Stimulated activated naive CD8-positive, alpha-beta T cell treated with anti-CD3 and anti-CD28 coated beads, Interleukin-15, Interleukin-2, amounts not matched to agents 100 ng/mL and 50 ng/mL, for 24 hours (primary cell): ENCODE measurements around the gene PRODH.
A peak's percentile ranks its signal among the peaks of the same experiment; 100 is the strongest.
"Not testable (repeated sequence)": the region's sequence is repeated elsewhere in the genome, so short reads cannot be mapped to it uniquely, and the experiment has no call there.

ENCODE experiments used
- H3K27ac Mint-ChIP-seq: one replicate; pipeline ENCODE4 v1.8.0; 2021; ENCODE audit warnings: mild to moderate bottlenecking, mixed read lengths
- H3K27me3 Mint-ChIP-seq: one replicate; pipeline ENCODE4 v1.8.0; 2021; ENCODE audit warnings: mixed read lengths
- H3K36me3 Mint-ChIP-seq: one replicate; pipeline ENCODE4 v1.8.0; 2021; ENCODE audit warnings: low read depth, mixed read lengths
- H3K4me1 Mint-ChIP-seq: one replicate; pipeline ENCODE4 v1.8.0; 2021; ENCODE audit warnings: low read depth, mixed read lengths
- H3K4me3 Mint-ChIP-seq: one replicate; pipeline ENCODE4 v1.8.0; 2021; ENCODE audit warnings: mild to moderate bottlenecking, mixed read lengths
- H3K9me3 Mint-ChIP-seq: one replicate; pipeline ENCODE4 v1.8.0; 2021; ENCODE audit warnings: mixed read lengths

PRODH gene, protein sequence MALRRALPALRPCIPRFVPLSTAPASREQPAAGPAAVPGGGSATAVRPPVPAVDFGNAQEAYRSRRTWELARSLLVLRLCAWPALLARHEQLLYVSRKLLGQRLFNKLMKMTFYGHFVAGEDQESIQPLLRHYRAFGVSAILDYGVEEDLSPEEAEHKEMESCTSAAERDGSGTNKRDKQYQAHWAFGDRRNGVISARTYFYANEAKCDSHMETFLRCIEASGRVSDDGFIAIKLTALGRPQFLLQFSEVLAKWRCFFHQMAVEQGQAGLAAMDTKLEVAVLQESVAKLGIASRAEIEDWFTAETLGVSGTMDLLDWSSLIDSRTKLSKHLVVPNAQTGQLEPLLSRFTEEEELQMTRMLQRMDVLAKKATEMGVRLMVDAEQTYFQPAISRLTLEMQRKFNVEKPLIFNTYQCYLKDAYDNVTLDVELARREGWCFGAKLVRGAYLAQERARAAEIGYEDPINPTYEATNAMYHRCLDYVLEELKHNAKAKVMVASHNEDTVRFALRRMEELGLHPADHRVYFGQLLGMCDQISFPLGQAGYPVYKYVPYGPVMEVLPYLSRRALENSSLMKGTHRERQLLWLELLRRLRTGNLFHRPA

DNA sequence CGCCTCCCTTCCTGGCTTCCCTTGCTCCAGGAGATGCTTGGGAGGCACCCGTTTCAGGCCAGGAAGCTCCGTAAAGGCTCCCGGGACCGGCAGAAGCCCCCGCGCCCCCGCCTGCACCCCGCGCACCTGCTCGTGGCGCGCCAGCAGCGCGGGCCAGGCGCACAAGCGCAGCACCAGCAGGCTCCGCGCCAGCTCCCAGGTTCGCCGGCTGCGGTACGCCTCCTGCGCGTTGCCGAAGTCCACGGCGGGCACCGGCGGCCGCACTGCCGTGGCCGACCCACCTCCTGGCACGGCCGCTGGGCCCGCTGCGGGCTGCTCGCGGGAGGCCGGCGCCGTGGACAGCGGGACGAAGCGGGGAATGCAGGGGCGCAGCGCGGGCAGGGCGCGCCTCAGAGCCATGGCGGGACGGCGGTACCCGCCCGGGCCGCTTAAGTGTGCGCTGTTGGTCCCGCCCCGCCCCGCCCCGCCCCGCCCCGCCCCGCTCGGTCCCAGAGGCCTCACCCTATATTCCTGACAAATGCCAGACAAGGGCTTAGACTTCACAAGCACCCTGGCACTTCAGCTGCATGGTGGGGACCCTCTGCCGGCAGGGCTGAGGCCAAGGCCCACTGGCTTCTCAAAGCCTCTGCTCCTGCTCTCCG is at the start of gene PRODH:
PRODH (minus strand) TSS at position 405 of the 641 bp plus-strand sequence; CDS start at position 399, 6 bp downstream.
- Mint-ChIP-seq H3K4me3 (no peak within 1 kb of the TSS), H3K27me3 (no peaks in the 10 kb centered on the region), H3K9me3 (no peaks in the 10 kb centered on the region), H3K27ac (no peak within 1 kb of the TSS), H3K36me3 (no peaks in the 10 kb centered on the region), H3K4me1 (no peaks in the 10 kb centered on the region)

DNA sequence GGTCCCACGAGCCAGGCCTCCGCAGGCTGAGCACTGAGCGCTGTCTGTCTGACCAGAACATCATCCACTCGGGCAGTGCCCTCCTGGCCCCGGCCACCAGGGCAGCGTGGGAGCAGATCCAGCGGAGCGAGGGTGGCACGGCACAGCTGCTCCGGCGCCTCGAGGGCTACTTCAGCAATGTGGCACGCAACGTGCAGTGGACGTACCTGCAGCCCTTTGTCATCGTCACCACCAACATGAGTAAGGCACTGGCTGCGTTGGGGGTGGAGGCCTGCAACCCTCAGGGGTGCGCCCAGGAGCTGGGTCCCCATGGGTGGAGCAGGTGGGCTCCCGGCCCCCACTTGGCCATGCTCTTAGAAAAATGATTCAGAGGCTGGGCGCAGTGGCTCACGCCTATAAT is 49.7 kb upstream of the PRODH start:
- no peak overlapping the region for H3K27ac Mint-ChIP-seq
- no peaks in the 10 kb centered on the region for H3K4me1 Mint-ChIP-seq
- H3K27me3 Mint-ChIP-seq: no peaks in the 10 kb centered on the region
- H3K9me3 Mint-ChIP-seq: no peaks in the 10 kb centered on the region
- H3K36me3 Mint-ChIP-seq: no peaks in the 10 kb centered on the region
- no peak overlapping the region for H3K4me3 Mint-ChIP-seq

DNA sequence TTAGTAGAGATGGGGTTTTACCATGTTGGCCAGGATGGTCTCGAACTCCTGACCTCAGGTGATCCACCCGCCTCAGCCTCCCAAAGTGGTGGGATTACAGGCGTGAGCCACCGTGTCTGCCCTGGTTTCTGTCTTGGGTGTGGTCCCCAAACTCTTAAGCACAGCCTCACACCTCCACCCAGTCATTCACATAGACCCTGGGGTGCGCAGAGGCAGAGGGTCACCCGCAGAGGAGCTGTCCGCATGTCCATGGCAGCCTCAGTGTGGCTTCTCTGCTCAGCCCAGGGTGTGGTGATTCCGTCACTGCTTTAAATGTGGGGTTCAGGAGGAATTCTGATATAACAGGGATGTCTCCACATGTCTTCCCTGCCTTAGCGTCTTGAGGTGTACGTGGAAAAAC is 48.5 kb upstream of the PRODH start:
- no peaks in the 10 kb centered on the region for H3K4me1 Mint-ChIP-seq

DNA sequence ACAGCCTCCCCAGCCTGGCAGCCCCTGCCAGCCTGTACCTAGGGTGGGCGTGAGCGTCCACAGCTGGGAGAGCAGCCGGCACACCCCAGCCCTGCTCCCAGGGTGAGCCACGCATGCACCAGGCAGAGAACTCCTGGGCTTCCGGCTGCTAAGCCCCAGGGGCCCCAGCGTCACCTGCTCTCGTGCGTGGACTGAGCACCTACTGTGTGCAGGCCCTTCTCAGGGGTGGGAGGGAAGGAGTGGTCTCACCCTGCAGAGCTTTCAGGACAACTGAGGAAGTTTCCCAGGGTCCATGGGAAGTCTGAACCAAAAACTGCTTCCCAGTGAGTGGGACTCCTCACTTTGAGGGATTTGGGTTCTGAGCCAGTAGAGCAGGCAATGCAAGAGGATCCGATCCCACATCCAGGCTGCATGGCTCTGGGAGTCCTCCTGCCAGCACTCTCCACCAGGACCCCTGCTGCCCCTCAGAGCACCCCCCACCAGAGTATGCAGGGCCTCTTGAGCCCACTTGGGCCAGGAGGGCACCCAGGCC is 47.1 kb upstream of the PRODH start:
- no peaks in the 10 kb centered on the region for H3K27me3 Mint-ChIP-seq
- no peaks in the 10 kb centered on the region for H3K36me3 Mint-ChIP-seq
- H3K4me3 Mint-ChIP-seq: no peak overlapping the region
- H3K27ac Mint-ChIP-seq: no peak overlapping the region
- no peaks in the 10 kb centered on the region for H3K9me3 Mint-ChIP-seq
- no peaks in the 10 kb centered on the region for H3K4me1 Mint-ChIP-seq

More for the DNA sequence above, 48.5 kb upstream of the PRODH start:
- Mint-ChIP-seq H3K27me3 (no peaks in the 10 kb centered on the region), H3K4me3 (no peak overlapping the region), H3K27ac (no peak overlapping the region), H3K36me3 (no peaks in the 10 kb centered on the region), H3K9me3 (no peaks in the 10 kb centered on the region)

DNA sequence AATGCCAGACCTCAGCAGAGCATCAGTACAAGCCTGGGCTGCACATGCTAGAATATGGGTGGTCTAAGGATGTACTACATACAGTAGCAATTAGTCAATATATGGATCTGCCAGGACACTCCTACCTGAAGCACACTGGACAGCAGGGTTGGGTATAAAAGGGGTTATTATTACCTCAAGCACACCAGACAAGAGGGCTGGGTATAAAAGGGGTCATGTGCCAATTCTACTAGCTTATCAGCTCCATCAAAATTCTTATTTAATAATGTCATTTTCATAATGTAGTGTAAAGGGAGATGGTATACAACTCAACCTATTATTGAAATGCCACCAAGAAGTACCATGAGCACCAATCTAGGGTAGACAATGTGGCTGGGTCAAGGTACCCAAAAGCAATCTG is 44.7 kb upstream of the PRODH start:
- Mint-ChIP-seq H3K9me3 (no peaks in the 10 kb centered on the region), H3K4me1 (peaks cover 4% of the 10 kb centered on the region), H3K27me3 (no peaks in the 10 kb centered on the region), H3K4me3 (no peak overlapping the region), H3K36me3 (no peaks in the 10 kb centered on the region), H3K27ac (no peak overlapping the region)

DNA sequence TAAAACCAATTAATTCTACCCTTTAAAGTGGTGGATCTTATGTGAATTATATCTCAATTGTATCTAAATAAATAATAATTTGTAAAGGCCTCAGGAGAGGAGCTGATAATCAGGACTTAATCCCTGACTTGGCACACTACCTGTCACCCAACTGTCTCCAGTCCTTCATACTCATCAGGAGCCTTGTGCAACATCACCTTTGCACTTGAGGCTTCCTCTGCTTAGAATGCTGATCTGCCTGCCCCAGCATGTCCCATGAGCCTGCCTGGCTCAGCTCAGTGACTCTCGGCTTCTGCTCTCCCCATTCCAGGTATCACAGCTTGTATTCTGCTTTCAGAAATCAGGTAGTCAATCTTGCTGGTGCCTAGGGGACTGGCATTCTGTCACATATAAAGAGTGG is 43.9 kb upstream of the PRODH start:
- Mint-ChIP-seq H3K4me3 (no peak overlapping the region), H3K27ac (no peak overlapping the region), H3K36me3 (no peaks in the 10 kb centered on the region), H3K9me3 (no peaks in the 10 kb centered on the region), H3K27me3 (no peaks in the 10 kb centered on the region), H3K4me1 (peaks cover 11% of the 10 kb centered on the region)

DNA sequence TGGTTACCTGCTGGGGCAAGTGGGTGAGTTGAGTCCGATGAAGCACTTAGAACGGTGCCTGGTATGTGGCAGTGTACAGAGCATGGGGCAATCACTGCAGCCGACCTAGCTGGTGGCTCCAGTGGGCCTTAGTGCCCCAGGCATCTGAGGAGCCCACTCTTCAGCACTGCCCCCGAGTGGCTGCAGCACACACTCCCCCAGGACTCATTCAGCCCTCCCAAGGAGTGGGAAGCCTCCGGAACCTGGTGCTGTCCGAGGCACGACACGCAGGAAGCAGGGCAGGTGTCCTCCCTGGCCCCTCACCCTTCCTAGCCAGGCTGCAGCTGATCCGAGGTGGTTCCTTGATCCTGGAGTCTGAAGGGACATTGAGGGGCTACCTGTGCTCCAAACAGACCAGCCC is 42.4 kb upstream of the PRODH start:
- H3K27ac Mint-ChIP-seq: no peak overlapping the region
- peaks cover 7% of the 10 kb centered on the region for H3K27me3 Mint-ChIP-seq
- peaks cover 11% of the 10 kb centered on the region for H3K4me1 Mint-ChIP-seq
- no peak overlapping the region for H3K4me3 Mint-ChIP-seq
- no peaks in the 10 kb centered on the region for H3K36me3 Mint-ChIP-seq
- H3K9me3 Mint-ChIP-seq: no peaks in the 10 kb centered on the region

DNA sequence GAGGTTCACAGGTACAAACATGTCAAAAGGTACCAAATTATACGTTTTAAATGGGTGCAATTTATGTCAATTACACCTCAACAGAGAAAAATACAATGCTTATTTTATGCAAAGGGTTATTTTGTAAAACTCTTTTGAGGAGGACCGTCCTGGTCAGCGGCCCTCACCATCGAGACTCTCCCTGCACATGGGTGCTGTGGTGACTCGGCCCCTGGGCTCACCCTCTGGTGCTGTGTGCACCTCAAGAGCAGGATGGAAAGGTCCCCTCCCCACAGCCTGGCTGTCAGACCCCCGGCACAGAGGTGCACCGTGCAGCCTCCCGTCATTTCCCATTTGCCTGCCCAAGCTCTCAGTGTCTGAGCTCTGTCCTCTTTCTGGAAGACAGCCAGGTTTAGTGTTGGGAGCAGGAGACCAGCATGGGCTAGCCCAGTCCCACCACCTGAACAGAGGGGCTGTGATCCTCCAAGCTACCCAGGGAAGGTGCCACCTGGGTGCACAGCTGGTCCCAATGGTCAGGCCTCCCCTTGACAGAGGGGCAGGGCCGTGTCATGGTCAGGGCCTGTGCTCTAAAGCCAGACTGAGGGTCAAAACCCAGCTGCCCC is 41.8 kb upstream of the PRODH start:
- Mint-ChIP-seq H3K36me3 (no peaks in the 10 kb centered on the region), H3K4me3 (no peak overlapping the region), H3K27ac (no peak overlapping the region), H3K4me1 (peaks cover 11% of the 10 kb centered on the region), H3K9me3 (no peaks in the 10 kb centered on the region), H3K27me3 (peaks cover 7% of the 10 kb centered on the region)

DNA sequence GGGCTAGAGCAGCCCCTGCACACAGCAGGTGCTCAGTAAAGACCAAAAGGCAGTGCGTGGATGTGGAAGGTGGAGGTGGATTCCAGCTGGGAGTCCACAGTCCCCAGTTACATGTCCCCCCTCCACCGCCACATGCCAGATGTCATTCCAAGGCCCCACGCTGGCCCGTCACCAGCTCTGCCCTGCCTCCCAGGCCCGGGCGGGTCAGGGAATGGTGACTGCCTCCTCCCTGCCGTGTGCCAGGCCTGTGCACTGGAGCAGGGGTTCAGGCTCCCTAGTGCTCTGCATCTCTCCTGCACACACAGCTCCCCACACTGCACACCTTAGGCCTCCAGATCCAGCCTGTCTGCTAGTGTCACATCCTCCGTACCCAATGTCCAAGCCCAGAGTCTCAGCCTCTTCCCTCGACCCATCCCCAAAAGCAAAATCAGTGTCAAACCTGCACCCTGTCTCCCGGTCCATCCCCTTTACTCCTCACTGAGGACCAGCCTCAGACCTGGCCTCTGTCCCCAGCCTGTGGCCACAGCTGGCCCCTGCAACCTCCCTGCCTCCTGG is 40.2 kb upstream of the PRODH start:
- Mint-ChIP-seq H3K27me3 (peaks cover 11% of the 10 kb centered on the region), H3K36me3 (no peaks in the 10 kb centered on the region), H3K9me3 (no peaks in the 10 kb centered on the region), H3K4me3 (no peak overlapping the region), H3K27ac (peak overlapping the region; percentile 8), H3K4me1 (peaks cover 11% of the 10 kb centered on the region)

DNA sequence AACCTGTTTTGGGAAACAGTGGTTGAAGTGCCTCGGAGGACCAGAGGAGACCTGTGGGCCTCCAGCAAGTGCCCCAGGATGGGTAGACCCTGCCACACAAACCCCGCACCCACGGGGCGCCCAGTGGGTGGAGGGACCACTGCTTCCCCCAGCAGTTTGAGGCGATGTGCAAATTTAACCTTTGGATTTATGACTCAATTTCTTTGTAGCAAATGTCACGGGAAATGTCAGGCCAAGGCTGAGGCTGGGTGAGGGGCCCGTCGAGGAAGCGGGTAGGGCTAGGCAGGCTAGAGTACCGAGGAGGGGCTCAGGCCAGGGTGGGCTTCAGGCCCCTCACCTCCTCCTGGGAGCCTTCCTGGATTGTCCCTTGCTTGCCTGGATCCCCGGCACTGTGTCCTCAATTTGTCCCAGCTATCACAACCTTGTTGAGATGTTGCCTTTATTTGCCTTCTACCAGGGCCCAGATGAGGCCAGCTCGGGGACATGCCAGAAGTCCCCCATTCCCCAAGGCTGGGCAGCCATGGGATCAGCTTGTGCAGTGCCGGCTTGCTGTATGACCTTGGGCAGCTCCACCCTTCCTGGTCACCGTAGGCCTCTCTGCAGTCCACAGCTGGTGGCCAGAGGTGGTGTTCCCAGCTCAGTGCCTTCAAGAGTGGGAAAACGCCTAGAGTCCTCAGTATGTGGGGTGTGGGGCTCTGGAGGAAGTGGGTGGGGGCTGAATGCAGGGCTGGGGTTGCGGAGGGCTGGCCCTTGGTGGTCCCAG is 39.5 kb upstream of the PRODH start:
- H3K27me3 Mint-ChIP-seq: peaks cover 11% of the 10 kb centered on the region
- H3K4me3 Mint-ChIP-seq: no peak overlapping the region
- H3K9me3 Mint-ChIP-seq: no peaks in the 10 kb centered on the region
- H3K27ac Mint-ChIP-seq: no peak overlapping the region
- peaks cover 11% of the 10 kb centered on the region for H3K4me1 Mint-ChIP-seq
- no peaks in the 10 kb centered on the region for H3K36me3 Mint-ChIP-seq

DNA sequence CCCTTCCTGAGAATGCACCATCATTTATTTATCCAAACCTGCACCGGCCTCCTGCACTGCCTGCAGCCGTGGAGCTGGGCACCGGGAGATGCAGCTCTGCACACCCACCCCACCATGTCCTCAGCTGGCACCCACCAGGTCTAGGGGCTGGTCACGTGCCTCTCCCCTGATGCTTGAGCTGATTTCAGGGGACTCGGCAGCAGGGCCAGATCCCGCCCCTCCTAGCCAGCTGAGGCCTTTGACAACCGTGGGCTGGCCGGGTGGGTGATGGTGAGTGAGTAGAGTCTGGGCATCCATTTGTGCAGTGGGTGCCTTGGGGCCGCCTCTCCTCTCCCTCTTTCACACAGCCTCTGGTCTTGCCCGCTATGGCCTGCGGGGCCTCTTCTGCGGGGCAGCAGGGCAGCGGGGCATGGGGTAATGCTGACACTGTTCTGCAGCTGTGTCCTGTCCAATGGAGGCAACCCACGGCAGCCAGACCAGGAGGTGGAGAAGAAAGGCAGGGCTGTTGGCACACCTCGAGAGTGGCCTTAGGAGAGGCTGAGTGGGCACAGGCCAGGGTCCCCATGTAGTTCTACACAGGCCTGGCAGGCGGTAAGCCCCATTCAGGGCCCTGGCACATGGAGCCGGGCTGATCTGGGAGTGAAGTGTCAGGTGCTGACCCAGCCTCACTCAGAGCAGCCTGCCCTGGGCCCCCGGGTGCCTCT is 38.5 kb upstream of the PRODH start:
- no peaks in the 10 kb centered on the region for H3K9me3 Mint-ChIP-seq
- no peaks in the 10 kb centered on the region for H3K36me3 Mint-ChIP-seq
- H3K27me3 Mint-ChIP-seq: peaks cover 13% of the 10 kb centered on the region
- peaks cover 11% of the 10 kb centered on the region for H3K4me1 Mint-ChIP-seq
- H3K27ac Mint-ChIP-seq: no peak overlapping the region
- H3K4me3 Mint-ChIP-seq: no peak overlapping the region

DNA sequence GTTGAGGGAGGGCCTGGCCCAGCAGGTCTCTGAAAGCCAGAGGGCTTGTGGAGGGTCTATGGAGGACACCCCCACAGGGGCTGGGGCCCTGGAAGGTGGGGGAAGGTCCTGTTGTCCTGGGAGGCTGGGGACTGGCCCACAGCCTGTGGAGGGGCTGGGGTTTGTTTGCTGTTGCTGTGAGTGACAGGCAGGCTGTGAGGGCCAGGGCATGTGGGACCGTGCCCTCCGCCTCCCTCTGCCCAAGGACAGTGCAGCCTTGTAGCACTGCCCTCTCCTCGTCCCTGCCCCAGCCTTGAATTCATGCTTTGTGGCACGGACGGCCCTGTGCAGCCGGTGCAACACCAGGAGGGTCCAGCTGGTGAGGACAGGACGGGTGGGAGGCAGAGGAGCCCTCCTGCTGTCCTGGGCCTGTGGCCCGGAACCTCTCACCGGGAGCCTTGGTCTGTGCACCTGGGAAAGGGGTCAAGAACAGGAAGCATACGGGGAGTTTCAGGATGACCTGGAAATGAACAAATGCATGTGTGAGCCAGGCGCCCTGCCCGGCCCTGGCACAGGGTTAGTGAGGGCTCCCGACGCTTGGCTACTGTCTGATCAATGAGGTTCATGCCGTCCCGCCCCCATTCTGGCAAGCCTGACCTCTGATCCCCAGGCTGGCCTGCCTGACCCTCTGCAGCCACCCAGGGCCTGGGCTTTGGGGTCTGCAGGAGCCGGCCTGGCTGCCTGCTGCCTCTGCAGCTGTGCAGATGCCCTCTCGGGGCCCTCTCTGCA is 37.4 kb upstream of the PRODH start:
- H3K4me3 Mint-ChIP-seq: no peak overlapping the region
- H3K27me3 Mint-ChIP-seq: peaks cover 16% of the 10 kb centered on the region
- H3K9me3 Mint-ChIP-seq: no peaks in the 10 kb centered on the region
- no peaks in the 10 kb centered on the region for H3K36me3 Mint-ChIP-seq
- peaks cover 11% of the 10 kb centered on the region for H3K4me1 Mint-ChIP-seq
- H3K27ac Mint-ChIP-seq: no peak overlapping the region

DNA sequence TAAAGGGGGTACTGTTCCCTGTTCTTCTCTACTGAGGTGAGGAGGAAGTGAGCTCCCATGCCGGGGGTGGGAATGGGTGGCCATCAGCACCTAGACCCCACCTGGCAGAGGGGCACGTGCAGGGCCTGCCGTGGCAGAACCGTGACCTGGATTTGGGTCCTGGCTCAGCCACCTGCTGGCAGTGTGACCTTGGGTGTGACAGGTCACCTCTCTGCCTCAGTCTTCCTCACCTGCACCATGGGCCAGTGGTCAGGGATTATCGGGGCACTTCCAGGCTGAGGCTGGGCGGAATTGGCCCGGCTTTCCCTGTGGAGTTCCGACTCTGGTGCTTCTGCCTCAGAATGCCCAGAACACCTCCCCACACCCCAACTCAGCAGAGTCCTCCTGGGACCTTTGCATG is 36.5 kb upstream of the PRODH start:
- H3K27ac Mint-ChIP-seq, H3K4me3 Mint-ChIP-seq: not testable (repeated sequence)
- peaks cover 11% of the 10 kb centered on the region for H3K4me1 Mint-ChIP-seq

More for the DNA sequence above, 36.5 kb upstream of the PRODH start:
- H3K36me3 Mint-ChIP-seq, H3K9me3 Mint-ChIP-seq: not testable (repeated sequence)
- H3K27me3 Mint-ChIP-seq: peaks cover 16% of the 10 kb centered on the region
